Bronchial epithelial cell (primary cell): ENCODE measurements around the gene ULK4. TPM values are rescaled to one million over a fixed set of nuclear protein-coding genes. Genes with fewer than 3 reads are reported as not detected.

Experiments used
- DNase-seq: peaks from one replicate; pipeline ENCODE4 v3.0.0-alpha.2; 2010; ENCODE audit warnings: low read depth
- FAIRE-seq: peaks from 2 replicates; lab custom pipeline; 2011; peaks lifted over from hg19 to GRCh38; lab: Jason Lieb, UNC
- H3K27me3 ChIP-seq: 2 replicates; pipeline ENCODE4 v1.5.1; 2011; ENCODE audit warnings: low read length; ENCODE audit not compliant: control insufficient read depth, insufficient read depth
- H3K36me3 ChIP-seq: 2 replicates; pipeline ENCODE4 v1.5.1; 2011; ENCODE audit warnings: low read length; ENCODE audit not compliant: control insufficient read depth, insufficient read depth
- H3K4me3 ChIP-seq: 2 replicates; pipeline ENCODE4 v1.5.1; 2011; ENCODE audit warnings: mild to moderate bottlenecking, low read depth, low read length, control low read depth
- total RNA-seq: library from RNA; depleted of rRNA; stranded (reverse); fragments of >200 nt; gene quantifications from 2 replicates; pipeline ENCODE4 v1.2.1, GENCODE V29; 2014
- TF ChIP-seq, protein P1 (sequence below): IDR thresholded peaks from 2 replicates; pipeline ENCODE4 v1.5.1; 2011; ENCODE audit warnings: mild to moderate bottlenecking, moderate library complexity, low read length, control low read depth, inconsistent platforms; ENCODE audit not compliant: insufficient read depth, severe bottlenecking

Gene ULK4
- total RNA-seq, 1 donor from 2014 or later, result 3.9 TPM

DNA sequence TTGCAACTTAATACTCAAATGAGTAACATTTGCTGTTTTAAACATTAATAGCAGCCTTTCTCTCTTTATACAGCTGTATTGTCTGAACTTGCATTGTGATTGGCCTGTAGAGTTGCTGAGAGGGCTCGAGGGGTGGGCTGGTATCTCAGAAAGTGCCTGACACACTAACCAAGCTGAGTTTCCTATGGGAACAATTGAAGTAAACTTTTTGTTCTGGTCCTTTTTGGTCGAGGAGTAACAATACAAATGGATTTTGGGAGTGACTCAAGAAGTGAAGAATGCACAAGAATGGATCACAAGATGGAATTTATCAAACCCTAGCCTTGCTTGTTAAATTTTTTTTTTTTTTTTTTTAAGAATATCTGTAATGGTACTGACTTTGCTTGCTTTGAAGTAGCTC is 722.3 kb downstream of the ULK4 start:
- DNase-seq (no peak), FAIRE-seq (no peak)
- H3K4me3 ChIP-seq, result no peak overlapping the region
- TF ChIP-seq, protein P1, sequence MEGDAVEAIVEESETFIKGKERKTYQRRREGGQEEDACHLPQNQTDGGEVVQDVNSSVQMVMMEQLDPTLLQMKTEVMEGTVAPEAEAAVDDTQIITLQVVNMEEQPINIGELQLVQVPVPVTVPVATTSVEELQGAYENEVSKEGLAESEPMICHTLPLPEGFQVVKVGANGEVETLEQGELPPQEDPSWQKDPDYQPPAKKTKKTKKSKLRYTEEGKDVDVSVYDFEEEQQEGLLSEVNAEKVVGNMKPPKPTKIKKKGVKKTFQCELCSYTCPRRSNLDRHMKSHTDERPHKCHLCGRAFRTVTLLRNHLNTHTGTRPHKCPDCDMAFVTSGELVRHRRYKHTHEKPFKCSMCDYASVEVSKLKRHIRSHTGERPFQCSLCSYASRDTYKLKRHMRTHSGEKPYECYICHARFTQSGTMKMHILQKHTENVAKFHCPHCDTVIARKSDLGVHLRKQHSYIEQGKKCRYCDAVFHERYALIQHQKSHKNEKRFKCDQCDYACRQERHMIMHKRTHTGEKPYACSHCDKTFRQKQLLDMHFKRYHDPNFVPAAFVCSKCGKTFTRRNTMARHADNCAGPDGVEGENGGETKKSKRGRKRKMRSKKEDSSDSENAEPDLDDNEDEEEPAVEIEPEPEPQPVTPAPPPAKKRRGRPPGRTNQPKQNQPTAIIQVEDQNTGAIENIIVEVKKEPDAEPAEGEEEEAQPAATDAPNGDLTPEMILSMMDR, result no peak
- H3K27me3 ChIP-seq, result no peaks in the 10 kb centered on the region
- H3K36me3 ChIP-seq, result peaks cover 24% of the 10 kb centered on the region

DNA sequence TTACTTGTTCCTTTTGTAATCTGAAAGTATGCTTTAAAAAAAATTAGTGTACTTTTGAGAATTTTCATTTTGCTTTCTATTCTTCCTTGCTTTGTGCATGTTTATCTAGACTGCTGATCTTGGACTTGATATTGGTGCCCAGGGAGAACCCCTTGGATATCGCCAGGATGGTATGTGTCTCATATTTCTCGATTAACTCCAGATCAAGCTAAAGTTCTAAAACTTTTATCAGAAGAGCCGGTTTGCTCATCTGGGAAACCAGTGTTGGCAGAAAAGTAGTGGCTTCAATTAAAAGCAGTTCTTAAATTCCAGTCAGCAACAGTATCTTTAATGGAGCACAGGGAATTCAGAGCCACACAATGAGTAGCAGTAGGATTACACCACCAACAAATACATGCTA is 724.0 kb downstream of the ULK4 start:
- TF ChIP-seq, protein P1, result no peak
- Histone ChIP-seq H3K27me3 (no peaks in the 10 kb centered on the region), H3K36me3 (peaks cover 34% of the 10 kb centered on the region), H3K4me3 (no peak overlapping the region)
- no peak for FAIRE-seq
- DNase-seq, result no peak

DNA sequence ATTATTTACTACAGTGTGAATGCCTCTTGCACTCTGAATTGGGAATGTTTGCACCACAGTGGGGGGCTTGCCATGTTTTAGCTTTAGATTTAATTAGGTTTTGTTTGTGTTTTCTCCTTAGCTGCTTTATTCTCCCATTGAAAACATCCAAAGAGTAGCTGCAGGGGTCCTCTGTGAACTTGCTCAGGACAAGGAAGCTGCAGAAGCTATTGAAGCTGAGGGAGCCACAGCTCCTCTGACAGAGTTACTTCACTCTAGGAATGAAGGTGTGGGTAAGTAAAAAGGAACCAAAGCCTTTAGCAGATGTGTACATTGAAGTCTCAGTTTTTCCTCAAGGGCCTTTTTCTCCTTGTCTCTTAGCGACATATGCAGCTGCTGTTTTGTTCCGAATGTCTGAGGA is 725.7 kb downstream of the ULK4 start:
- Histone ChIP-seq H3K4me3 (no peak overlapping the region), H3K36me3 (peaks cover 34% of the 10 kb centered on the region), H3K27me3 (no peaks in the 10 kb centered on the region)
- DNase-seq, result no peak
- FAIRE-seq, result no peak
- TF ChIP-seq, protein P1, result no peak

DNA sequence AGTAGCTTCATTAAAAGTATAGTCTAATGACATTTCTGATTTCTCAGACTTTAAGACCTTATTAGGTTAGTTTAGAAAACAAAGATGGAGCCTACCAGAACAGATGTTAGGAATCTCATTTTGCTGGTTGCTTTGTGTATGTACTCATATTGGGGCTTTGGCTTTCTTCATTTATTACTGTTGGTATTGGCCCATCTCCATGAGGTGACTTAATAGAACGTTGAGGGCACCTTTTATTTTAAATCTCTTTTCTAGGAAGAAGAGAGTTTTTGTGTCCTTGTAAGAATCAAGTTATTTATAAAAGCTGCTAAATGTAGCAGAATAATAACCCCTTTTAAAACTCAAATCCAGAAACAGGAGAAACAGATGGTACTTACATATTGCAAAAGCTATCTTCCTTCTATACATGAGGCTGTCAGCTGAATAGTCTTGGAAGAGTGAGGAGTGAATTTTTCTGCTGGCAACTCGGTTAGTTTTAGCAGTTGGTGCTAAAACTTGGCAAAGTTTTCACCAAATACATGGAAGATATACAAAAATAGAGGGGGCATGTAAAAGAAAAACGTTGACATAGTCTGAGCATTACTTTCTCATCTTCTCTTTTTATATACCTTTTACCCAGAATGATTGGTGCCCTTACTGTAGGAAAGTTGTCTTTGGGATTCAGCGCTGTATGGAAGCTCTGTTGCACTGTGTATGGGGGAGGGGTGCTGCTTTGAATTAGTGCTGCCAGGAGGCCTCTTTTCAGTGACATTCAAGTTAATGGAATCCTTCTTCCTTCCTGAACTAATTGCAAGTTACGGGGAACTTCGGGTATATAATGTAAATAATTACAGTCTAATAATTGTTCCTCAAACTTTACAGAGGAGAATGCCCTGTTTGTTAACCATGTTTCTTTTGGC is 726.8 kb downstream of the ULK4 start:
- TF ChIP-seq, protein P1, result no peak
- no peaks in the 10 kb centered on the region for H3K27me3 ChIP-seq
- H3K4me3 ChIP-seq, result no peak overlapping the region
- FAIRE-seq, result no peak
- H3K36me3 ChIP-seq, result peaks cover 33% of the 10 kb centered on the region
- no peak for DNase-seq

DNA sequence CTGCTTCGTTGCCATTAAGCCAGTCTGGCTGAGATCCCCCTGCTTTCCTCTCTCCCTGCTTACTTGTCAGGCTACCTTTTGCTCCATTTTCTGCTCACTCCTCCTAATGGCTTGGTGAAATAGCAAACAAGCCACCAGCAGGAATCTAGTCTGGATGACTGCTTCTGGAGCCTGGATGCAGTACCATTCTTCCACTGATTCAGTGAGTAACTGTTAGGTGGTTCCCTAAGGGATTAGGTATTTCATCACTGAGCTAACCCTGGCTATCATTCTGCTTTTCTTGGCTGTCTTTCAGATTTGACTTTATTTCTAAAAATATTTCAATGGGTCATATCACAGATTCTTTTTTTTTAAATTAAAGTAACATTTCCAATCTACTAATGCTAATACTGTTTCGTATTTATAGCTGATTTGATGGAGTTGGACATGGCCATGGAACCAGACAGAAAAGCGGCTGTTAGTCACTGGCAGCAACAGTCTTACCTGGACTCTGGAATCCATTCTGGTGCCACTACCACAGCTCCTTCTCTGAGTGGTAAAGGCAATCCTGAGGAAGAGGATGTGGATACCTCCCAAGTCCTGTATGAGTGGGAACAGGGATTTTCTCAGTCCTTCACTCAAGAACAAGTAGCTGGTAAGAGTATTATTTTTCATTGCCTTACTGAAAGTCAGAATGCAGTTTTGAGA is 737.6 kb downstream of the ULK4 start:
- FAIRE-seq, result no peak
- Histone ChIP-seq H3K27me3 (no peaks in the 10 kb centered on the region), H3K4me3 (no peak overlapping the region), H3K36me3 (peaks cover 17% of the 10 kb centered on the region)
- TF ChIP-seq, protein P1, result no peak
- peak; percentile 59 for DNase-seq
